Chondrocyte (in vitro differentiated cells): ENCODE data around the gene HSD3B7. TPM values are rescaled to one million over a fixed set of nuclear protein-coding genes. Genes with fewer than 3 reads are reported as not detected.

Experiments
- DNase-seq: peaks from one replicate; pipeline ENCODE4 v3.0.0; 2021; ENCODE audit warnings: mixed read lengths, low spot score
- H3K27ac Mint-ChIP-seq: one replicate; pipeline ENCODE4 v1.8.0; 2021; ENCODE audit warnings: mild to moderate bottlenecking, moderate library complexity, mixed read lengths; ENCODE audit not compliant: unreplicated experiment
- H3K27me3 Mint-ChIP-seq: 2 replicates; pipeline ENCODE4 v1.8.0; 2021; ENCODE audit warnings: low read depth, mixed read lengths
- H3K36me3 Mint-ChIP-seq: 2 replicates; pipeline ENCODE4 v1.8.0; 2021; ENCODE audit warnings: low read depth, mixed read lengths
- H3K4me1 Mint-ChIP-seq: 2 replicates; pipeline ENCODE4 v1.8.0; 2021; ENCODE audit warnings: low read depth, mild to moderate bottlenecking, mixed read lengths
- H3K4me3 Mint-ChIP-seq: one replicate; pipeline ENCODE4 v1.8.0; 2021; ENCODE audit warnings: mild to moderate bottlenecking, moderate library complexity, mixed read lengths; ENCODE audit not compliant: unreplicated experiment
- H3K9me3 Mint-ChIP-seq: 2 replicates; pipeline ENCODE4 v1.8.0; 2021; ENCODE audit warnings: low read depth, mixed read lengths
- total RNA-seq: library from RNA; stranded (reverse); gene quantifications from 3 replicates; pipeline ENCODE4 v1.2.1, GENCODE V29; 2021
- TF ChIP-seq, protein P1 (sequence below): fragments of 200-600 bp; sonication (generic); IDR thresholded peaks from 2 replicates; pipeline ENCODE4 v1.5.0; 2021; ENCODE audit warnings: antibody characterized with exemption, mild to moderate bottlenecking, moderate library complexity

Gene HSD3B7
- total RNA-seq, 1 donor from 2014 or later = 12.3 TPM

DNA sequence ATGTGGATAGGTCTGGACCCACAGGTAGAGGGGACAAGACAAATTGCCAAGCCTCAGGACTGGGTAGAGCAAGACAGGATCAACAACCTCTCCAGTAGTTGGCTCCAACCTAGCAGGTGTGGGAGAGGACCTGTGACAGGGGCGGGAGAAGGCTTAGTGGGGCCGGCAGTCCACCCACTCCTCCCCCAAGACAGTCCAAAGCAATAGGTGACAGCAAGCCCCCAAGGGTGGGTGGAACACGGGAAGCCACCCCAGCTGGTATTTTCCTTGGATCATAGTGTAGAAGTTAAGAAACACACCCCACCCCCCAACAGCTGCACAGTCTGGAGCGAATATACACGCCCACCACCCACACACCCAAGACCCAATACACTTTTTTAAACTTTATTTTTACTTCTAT lies 44.3 kb downstream of the HSD3B7 start:
- TF ChIP-seq, protein P1, sequence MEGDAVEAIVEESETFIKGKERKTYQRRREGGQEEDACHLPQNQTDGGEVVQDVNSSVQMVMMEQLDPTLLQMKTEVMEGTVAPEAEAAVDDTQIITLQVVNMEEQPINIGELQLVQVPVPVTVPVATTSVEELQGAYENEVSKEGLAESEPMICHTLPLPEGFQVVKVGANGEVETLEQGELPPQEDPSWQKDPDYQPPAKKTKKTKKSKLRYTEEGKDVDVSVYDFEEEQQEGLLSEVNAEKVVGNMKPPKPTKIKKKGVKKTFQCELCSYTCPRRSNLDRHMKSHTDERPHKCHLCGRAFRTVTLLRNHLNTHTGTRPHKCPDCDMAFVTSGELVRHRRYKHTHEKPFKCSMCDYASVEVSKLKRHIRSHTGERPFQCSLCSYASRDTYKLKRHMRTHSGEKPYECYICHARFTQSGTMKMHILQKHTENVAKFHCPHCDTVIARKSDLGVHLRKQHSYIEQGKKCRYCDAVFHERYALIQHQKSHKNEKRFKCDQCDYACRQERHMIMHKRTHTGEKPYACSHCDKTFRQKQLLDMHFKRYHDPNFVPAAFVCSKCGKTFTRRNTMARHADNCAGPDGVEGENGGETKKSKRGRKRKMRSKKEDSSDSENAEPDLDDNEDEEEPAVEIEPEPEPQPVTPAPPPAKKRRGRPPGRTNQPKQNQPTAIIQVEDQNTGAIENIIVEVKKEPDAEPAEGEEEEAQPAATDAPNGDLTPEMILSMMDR = no peak
- Mint-ChIP-seq H3K4me3 (no peak overlapping the region), H3K9me3 (no peaks in the 10 kb centered on the region), H3K36me3 (peaks cover 1% of the 10 kb centered on the region), H3K4me1 (peaks cover 13% of the 10 kb centered on the region), H3K27ac (no peak overlapping the region), H3K27me3 (no peaks in the 10 kb centered on the region)
- no peak for DNase-seq

DNA sequence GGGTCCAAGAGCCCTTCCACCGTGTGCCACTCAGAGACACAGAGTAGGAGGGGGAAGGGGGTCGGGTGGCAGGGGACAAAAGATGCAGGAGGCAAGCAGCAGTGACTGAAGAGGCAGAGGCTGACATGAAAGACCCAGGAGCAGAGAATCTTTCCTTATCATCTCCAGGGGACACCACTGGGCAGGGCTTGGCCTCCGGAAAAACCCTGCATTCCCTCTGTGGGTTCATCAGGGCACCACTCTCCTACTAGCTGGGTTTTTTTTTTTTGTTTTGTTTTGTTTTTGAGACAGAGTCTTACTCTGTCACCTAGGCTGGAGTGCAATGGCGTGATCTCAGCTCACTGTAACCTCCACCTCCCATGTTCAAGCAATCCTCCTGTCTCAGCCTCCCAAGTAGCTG lies 46.3 kb downstream of the HSD3B7 start:
- no peaks in the 10 kb centered on the region for H3K27me3 Mint-ChIP-seq
- peaks cover 18% of the 10 kb centered on the region for H3K4me1 Mint-ChIP-seq
- TF ChIP-seq, protein P1 = no peak
- H3K4me3 Mint-ChIP-seq = no peak overlapping the region
- DNase-seq = no peak
- H3K36me3 Mint-ChIP-seq = peaks cover 4% of the 10 kb centered on the region
- no peaks in the 10 kb centered on the region for H3K9me3 Mint-ChIP-seq
- no peak overlapping the region for H3K27ac Mint-ChIP-seq

DNA sequence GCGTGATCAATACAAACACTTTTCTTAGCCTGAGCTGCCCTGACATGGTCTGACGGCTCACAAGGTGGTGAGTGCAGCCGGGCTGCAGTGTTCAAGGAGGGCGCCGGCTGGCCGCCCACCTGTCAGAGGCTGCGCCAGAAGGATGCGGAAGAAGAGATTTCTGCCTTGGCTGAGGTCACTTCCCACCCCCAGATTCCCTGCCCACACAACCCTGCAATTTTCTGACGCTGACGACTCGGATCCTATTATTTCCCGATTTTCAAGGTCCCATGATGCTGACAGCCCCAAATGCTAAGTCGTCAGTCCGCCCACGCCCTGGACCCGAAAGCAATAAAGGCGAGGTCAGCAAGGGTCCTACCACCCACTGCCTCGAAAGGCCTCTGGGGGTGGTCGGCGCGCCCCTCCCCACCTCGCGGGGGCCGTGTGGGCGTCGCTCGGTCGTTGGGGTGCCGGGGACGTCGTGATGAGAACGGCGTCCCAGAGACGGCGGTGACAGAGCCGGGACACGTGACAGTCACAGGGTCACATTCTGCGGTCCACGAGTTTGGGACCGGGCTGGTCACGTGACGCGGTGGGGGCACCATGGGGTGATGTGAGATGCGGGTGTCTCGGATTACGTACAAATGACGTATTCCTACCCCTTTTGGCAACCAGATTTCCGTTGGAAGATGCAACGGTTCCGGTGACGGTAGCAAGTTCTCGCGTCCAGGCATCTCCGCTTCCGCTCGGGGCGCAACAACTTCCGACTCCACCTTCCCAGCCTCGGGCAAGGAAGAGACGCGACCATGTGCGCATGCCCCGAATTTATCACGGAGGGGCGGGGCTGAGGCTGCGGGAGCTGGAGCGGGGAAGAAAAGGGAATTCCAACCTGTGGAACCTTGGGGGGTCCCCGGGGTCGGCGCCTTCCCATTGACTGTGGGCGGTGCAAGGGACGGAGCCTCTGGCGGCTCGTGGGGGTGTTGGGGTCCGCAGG lies 48.0 kb downstream of the HSD3B7 start, which contains the start of gene STX4:
TSS of gene STX4 (plus strand) at position 823 of the 973 bp plus-strand sequence. CDS start 248 bp downstream, outside the sequence.
- Mint-ChIP-seq H3K36me3 (peaks cover 8% of the 10 kb centered on the region), H3K9me3 (no peaks in the 10 kb centered on the region), H3K27me3 (no peaks in the 10 kb centered on the region), H3K4me1 (peaks cover 18% of the 10 kb centered on the region), H3K27ac (peak within 1 kb of the TSS; percentile 95), H3K4me3 (peak within 1 kb of the TSS; percentile 94)
- TF ChIP-seq, protein P1 = peak; percentile 27
- DNase-seq = peak; percentile 97

DNA sequence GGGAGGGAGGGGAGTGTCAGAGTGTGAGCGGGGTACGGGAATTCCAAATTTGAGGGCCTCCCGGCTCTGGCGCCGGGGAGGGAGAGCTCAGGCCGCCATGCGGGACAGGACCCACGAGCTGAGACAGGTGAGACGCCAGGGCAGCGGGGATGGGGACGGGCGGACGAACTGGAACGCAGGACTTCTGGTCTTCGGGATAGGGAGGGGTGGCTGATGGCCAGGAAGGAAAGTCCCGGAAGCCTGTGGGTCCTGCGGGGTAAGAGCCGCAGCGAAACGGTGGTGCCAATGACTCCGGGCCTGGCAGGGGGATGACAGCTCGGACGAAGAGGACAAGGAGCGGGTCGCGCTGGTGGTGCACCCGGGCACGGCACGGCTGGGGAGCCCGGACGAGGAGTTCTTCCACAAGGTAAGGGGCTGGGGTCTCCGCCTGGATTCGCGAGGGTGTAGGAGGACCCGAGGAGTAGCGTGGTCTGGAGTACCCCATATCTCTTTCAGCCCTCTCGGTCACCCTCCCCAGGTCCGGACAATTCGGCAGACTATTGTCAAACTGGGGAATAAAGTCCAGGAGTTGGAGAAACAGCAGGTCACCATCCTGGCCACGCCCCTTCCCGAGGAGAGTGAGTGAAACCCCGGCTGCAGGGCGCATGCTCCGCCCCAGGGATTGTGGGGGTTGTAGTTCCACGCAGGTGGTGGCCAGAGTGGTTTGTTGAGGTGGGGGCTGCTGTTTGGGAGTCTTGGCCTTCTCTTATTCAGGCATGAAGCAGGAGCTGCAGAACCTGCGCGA lies 48.9 kb downstream of the HSD3B7 start:
- Mint-ChIP-seq H3K36me3 (peaks cover 13% of the 10 kb centered on the region), H3K27me3 (no peaks in the 10 kb centered on the region), H3K4me1 (peaks cover 18% of the 10 kb centered on the region), H3K27ac (peak overlapping the region; percentile 95), H3K4me3 (peak overlapping the region; percentile 94), H3K9me3 (no peaks in the 10 kb centered on the region)
- no peak for DNase-seq
- TF ChIP-seq, protein P1 = peak; percentile 3

DNA sequence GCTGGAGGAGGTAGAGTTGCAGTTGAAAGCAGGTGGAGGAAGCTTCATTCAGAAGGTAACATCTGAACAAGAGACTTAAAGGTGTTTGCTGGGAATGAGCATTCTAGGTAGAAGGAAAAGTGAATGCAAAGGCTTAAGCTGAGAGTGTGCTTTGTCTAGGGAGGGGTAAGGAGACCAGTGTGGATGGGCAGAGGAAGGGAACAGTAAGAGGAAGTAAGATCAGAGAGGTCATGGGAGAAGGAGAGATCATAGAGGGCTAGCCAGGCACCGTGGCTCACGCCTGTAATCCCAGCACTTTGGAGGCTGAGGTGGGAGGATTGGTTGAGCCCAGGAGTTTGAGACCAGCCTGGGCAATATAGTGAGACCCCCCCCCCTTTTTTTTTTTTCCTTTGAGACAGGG lies 51.7 kb downstream of the HSD3B7 start:
- Mint-ChIP-seq H3K9me3 (no peaks in the 10 kb centered on the region), H3K27me3 (no peaks in the 10 kb centered on the region), H3K36me3 (peaks cover 21% of the 10 kb centered on the region), H3K4me1 (peaks cover 16% of the 10 kb centered on the region), H3K4me3 (no peak overlapping the region), H3K27ac (no peak overlapping the region)
- DNase-seq = no peak
- TF ChIP-seq, protein P1 = no peak
